ENCODE results near the gene SLC44A4. TPM values are rescaled to one million over a fixed set of nuclear protein-coding genes. Genes with fewer than 3 reads are reported as not detected.
A peak's percentile ranks its signal among the peaks of the same experiment; 100 is the strongest.

The SLC44A4 gene
- total RNA-seq, 1 experiment from 2014 or later, result 3.1 TPM

GRCh38 chr6:31892821-31893220 is 14.0 kb upstream of the SLC44A4 start:
- ATAC-seq (no peak), DNase-seq (ENCODE audit: low spot score) (no peak)
- peaks cover 67% of the 10 kb centered on the region for H3K36me3 Mint-ChIP-seq
- no peaks in the 10 kb centered on the region for H3K9me3 Mint-ChIP-seq
- peaks cover 5% of the 10 kb centered on the region for H3K4me1 Mint-ChIP-seq
- no peak overlapping the region for H3K4me3 Mint-ChIP-seq
- H3K27me3 Mint-ChIP-seq (ENCODE audit: low read depth), result no peaks in the 10 kb centered on the region
- TF ChIP-seq NFE2L1 (CRISPR knock-in tag; IDR thresholded peaks at IDR 0.05), result no peak
- TF ChIP-seq ZNF317 (CRISPR knock-in tag; IDR thresholded peaks at IDR 0.05; ENCODE audit: borderline replicate concordance, low read depth), result no peak
- no peak for TF ChIP-seq PREB (CRISPR knock-in tag; IDR thresholded peaks at IDR 0.05; ENCODE audit: borderline replicate concordance)
- TF ChIP-seq HMGXB4 (CRISPR knock-in tag; IDR thresholded peaks at IDR 0.05), result no peak
- no peak for TF ChIP-seq STAT6 (CRISPR knock-in tag; conservative IDR thresholded peaks at IDR 0.05; ENCODE audit: low read depth)
- no peak for TF ChIP-seq JUN (CRISPR knock-in tag; IDR thresholded peaks at IDR 0.05)
- TF ChIP-seq ZNF263 (CRISPR knock-in tag; IDR thresholded peaks at IDR 0.05; ENCODE audit: low read depth), result no peak
- CTCF ChIA-PET, result no interaction called here
- POLR2A ChIA-PET, result interaction anchor here (0.5 kb wide), 1 partner anchor 48 kb away, joined by 5 read pairs; no protein-coding TSS in a partner anchor
- H3K27ac Mint-ChIP-seq, result no peak overlapping the region

GRCh38 chr6:31889331-31889972 is 10.7 kb upstream of the SLC44A4 start:
- ChIA-PET CTCF (interaction anchor here (0.6 to 1.7 kb wide), 11 partner anchors 8 to 195 kb away, joined by 3 to 7 read pairs (median 4); partner anchors contain the start of genes EHMT2, LSM2, NEU1 and SLC44A4), POLR2A (no interaction called here)
- Mint-ChIP-seq H3K4me3 (no peak overlapping the region), H3K27ac (no peak overlapping the region), H3K9me3 (no peaks in the 10 kb centered on the region), H3K36me3 (peaks cover 81% of the 10 kb centered on the region), H3K4me1 (no peaks in the 10 kb centered on the region), H3K27me3 (ENCODE audit: low read depth) (no peaks in the 10 kb centered on the region)
- no peak for ATAC-seq
- TF ChIP-seq NR2C2 (CRISPR knock-in tag; IDR thresholded peaks at IDR 0.05) (no peak), IRF1 (CRISPR knock-in tag; IDR thresholded peaks at IDR 0.05) (no peak), FOXK1 (CRISPR knock-in tag; IDR thresholded peaks at IDR 0.05) (no peak), MXD4 (CRISPR knock-in tag; IDR thresholded peaks at IDR 0.05; ENCODE audit: borderline replicate concordance) (no peak)
- DNase-seq (ENCODE audit: low spot score), result no peak

GRCh38 chr6:31888276-31889258 is 9.8 kb upstream of the SLC44A4 start:
- ChIA-PET POLR2A (interaction anchor here (1.0 kb wide), 1 partner anchor 64 kb away, joined by 3 read pairs; no protein-coding TSS in a partner anchor), CTCF (interaction anchor here (0.7 to 1.8 kb wide), 10 partner anchors 9 to 194 kb away, joined by 3 to 7 read pairs (median 4); partner anchors contain the start of genes EHMT2, LSM2, NEU1 and SLC44A4)
- H3K36me3 Mint-ChIP-seq, result peaks cover 77% of the 10 kb centered on the region

More at GRCh38 chr6:31888276-31889258, 9.8 kb upstream of the SLC44A4 start:
- no peak for TF ChIP-seq NFYB (CRISPR knock-in tag; conservative IDR thresholded peaks at IDR 0.05; ENCODE audit: low read depth)
- TF ChIP-seq, protein P1, sequence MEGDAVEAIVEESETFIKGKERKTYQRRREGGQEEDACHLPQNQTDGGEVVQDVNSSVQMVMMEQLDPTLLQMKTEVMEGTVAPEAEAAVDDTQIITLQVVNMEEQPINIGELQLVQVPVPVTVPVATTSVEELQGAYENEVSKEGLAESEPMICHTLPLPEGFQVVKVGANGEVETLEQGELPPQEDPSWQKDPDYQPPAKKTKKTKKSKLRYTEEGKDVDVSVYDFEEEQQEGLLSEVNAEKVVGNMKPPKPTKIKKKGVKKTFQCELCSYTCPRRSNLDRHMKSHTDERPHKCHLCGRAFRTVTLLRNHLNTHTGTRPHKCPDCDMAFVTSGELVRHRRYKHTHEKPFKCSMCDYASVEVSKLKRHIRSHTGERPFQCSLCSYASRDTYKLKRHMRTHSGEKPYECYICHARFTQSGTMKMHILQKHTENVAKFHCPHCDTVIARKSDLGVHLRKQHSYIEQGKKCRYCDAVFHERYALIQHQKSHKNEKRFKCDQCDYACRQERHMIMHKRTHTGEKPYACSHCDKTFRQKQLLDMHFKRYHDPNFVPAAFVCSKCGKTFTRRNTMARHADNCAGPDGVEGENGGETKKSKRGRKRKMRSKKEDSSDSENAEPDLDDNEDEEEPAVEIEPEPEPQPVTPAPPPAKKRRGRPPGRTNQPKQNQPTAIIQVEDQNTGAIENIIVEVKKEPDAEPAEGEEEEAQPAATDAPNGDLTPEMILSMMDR (IDR thresholded peaks at IDR 0.05), result peak; percentile 69
- TF ChIP-seq ATF1 (CRISPR knock-in tag; IDR thresholded peaks at IDR 0.05), result 0 out of 2 replicates have a peak, but pooled peaks have one; percentile 30
- H3K4me3 Mint-ChIP-seq, result no peak overlapping the region
- H3K9me3 Mint-ChIP-seq, result no peaks in the 10 kb centered on the region
- DNase-seq (ENCODE audit: low spot score), result peak; percentile 79
- peak; percentile 86 for ATAC-seq
- H3K4me1 Mint-ChIP-seq, result no peaks in the 10 kb centered on the region
- no peaks in the 10 kb centered on the region for H3K27me3 Mint-ChIP-seq (ENCODE audit: low read depth)
- no peak overlapping the region for H3K27ac Mint-ChIP-seq

Data from WTC11 (cell line).